Measurements from ENCODE around the gene IPO8.

DNA sequence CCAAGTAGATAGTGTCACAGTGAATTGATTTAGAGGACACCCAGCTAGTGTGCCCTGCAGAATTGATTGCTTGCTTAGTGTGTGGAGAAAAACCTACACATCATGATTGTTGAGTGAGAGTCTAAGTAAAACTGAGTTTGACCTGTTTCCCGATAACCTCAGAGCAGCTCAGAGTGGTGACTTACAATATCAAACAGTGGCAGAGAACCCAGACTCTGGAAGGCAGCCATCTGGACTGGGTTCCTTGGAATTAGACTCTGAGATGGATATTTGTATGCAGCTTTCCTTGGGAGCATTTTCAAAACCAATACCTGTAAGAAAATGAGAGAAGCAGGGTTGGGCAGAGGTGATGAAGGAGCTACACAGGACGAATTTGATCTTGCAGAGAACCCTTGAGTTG is 109.8 kb downstream of the IPO8 start:
- TF ChIP-seq GATA3 (IDR thresholded peaks at IDR 0.05; ENCODE audit: low read depth, low read length) (no peak), GATA2 (IDR thresholded peaks at IDR 0.05; ENCODE audit: low read depth, low read length) (no peak)

Measured in SH-SY5Y (cell line).